Breast epithelium (tissue), 4 donors: ENCODE data around the gene RPUSD2. TPM values are rescaled to one million over a fixed set of nuclear protein-coding genes. Genes with fewer than 3 reads are reported as not detected.

Source experiments
- DNase-seq, 2 donors: peaks; one replicate each; pipeline ENCODE4 v3.0.0-alpha.2; 2019; ENCODE audit warnings: low spot score in 2 of 2
- H3K27ac ChIP-seq, 2 donors: fragments of 200-600 bp; sonication (generic) in 1 of 2; one replicate each; pipeline ENCODE4 v1.5.1; 2016 to 2019; ENCODE audit warnings: mild to moderate bottlenecking in 1 of 2
- H3K27me3 ChIP-seq, 2 donors: fragments of 200-600 bp; sonication (generic) in 1 of 2; one replicate each; pipeline versions ENCODE4 v1.5.1 to v1.6.0; 2017 to 2019; ENCODE audit warnings: control low read depth in 1 of 2, mild to moderate bottlenecking in 1 of 2
- H3K36me3 ChIP-seq: fragments of 200-600 bp; one replicate; pipeline ENCODE4 v1.5.1; 2019
- H3K4me1 ChIP-seq, 2 donors: fragments of 200-600 bp; sonication (generic); one replicate each; pipeline ENCODE4 v1.5.1; 2016 to 2019; ENCODE audit warnings: control low read depth in 1 of 2
- H3K4me3 ChIP-seq, 3 donors: fragments of 200-600 bp; sonication (generic); 1 replicate in 2 of 3; 2 replicates in 1 of 3; pipeline ENCODE4 v1.5.1; 2016 to 2019; ENCODE audit warnings: mild to moderate bottlenecking in 3 of 3, moderate library complexity in 2 of 3
- H3K9me3 ChIP-seq, 2 donors: fragments of 200-600 bp; sonication (generic) in 1 of 2; one replicate each; pipeline ENCODE4 v1.5.1; 2016 to 2019; ENCODE audit warnings: control low read depth in 1 of 2
- POLR2A ChIP-seq: fragments of 450-650 bp; IDR thresholded peaks from one replicate; pipeline ENCODE4 v1.6.1; 2016; ENCODE audit warnings: antibody characterized with exemption, mild to moderate bottlenecking, moderate library complexity
- POLR2AphosphoS5 ChIP-seq, 3 donors: sonication (generic); formaldehyde crosslinking; IDR thresholded peaks; one replicate each; pipeline ENCODE4 v1.6.1; 2017; ENCODE audit warnings: antibody characterized with exemption in 3 of 3
- intact Hi-C: fragments of 100-400 bp; cut with DNase I; formaldehyde crosslinking; loops from one replicate; pipeline ENCODE4 v1.15.1; 2023; ENCODE audit warnings: low total_unique reads
- total RNA-seq, 3 donors: library from RNA; depleted of rRNA; stranded (reverse); fragments of >200 nt; gene quantifications; one replicate each; pipeline ENCODE4 v1.1.0, GENCODE V29; 2016
- TF ChIP-seq, protein P1 (sequence below), 3 donors: fragments of 450-650 bp; IDR thresholded peaks; one replicate each; pipeline ENCODE4 v1.5.1; 2016 to 2017; ENCODE audit warnings: antibody characterized with exemption in 3 of 3, mild to moderate bottlenecking in 3 of 3, moderate library complexity in 3 of 3

Gene RPUSD2
- total RNA-seq, 3 donors from 2014 or later = 5.8 to 12.5 (median 7.2) TPM

DNA sequence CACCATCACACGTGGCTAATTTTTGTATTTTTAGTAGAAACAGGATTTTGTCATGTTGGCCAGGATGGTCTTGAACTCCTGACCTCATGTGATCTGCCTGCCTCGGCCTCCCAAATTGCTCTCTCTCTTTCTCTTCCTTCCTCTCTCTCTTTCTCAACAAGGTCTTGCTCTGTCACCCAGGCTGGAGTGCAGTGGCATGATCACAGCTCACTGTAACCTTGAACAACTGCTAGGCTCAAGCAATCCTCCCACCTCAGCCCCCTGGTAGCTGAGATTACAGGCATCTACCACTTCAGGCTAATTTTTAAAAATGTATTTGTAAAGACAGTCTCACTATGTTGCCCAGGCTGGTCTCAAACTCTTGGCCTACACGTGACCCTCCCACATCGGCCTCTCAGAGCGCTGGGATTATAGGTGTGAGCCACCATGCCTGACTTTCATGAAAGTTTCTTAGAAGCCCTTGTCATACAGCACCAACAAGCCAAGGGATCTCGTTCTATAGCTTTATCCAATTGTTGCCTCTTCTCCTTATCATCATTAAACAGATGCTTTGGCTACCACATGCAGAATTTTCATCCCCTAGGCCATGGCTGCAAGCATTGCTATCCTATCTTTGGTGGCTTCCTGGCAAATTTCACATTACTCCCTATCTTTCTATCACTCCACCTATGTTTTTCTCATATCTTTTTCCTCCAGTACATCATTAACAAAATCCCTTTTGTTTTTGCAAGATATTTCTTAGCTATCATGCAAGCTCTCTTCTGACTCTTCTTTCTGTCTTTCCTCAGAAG, 10.0 kb upstream of the RPUSD2 start:
- Histone ChIP-seq H3K27ac (no peak overlapping the region), H3K4me1 (peaks cover 0 to 3% of the 10 kb centered on the region in 2 donors), H3K36me3 (no peaks in the 10 kb centered on the region), H3K27me3 (no peaks in the 10 kb centered on the region), H3K9me3 (no peaks in the 10 kb centered on the region), H3K4me3 (no peak overlapping the region)
- TF ChIP-seq POLR2AphosphoS5 (IDR thresholded peaks at IDR 0.05) = no peak
- TF ChIP-seq POLR2A = no peak
- TF ChIP-seq, protein P1, sequence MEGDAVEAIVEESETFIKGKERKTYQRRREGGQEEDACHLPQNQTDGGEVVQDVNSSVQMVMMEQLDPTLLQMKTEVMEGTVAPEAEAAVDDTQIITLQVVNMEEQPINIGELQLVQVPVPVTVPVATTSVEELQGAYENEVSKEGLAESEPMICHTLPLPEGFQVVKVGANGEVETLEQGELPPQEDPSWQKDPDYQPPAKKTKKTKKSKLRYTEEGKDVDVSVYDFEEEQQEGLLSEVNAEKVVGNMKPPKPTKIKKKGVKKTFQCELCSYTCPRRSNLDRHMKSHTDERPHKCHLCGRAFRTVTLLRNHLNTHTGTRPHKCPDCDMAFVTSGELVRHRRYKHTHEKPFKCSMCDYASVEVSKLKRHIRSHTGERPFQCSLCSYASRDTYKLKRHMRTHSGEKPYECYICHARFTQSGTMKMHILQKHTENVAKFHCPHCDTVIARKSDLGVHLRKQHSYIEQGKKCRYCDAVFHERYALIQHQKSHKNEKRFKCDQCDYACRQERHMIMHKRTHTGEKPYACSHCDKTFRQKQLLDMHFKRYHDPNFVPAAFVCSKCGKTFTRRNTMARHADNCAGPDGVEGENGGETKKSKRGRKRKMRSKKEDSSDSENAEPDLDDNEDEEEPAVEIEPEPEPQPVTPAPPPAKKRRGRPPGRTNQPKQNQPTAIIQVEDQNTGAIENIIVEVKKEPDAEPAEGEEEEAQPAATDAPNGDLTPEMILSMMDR (IDR thresholded peaks at IDR 0.05) = no peak
- DNase-seq = no peak
- intact Hi-C loops = no loop called here

DNA sequence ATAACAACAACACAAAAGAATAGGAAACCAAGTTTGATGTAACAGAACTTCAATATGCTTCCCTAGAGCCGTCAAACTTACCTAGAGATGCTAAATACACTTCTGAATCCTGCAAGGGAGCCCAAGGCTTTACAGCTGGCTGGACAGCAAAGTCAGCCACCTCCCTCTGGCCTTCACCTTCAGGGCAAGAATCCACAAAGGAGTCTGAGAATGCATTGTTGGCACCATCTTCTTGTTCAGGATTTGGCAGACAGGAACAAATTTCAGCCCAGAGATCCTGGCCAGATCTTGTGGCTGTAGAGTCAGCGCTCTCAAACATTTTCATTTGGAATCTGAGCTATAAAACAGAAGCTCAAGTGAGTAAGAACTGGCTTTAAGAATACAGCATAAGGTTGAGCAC, 6.4 kb upstream of the RPUSD2 start:
- Histone ChIP-seq H3K4me1 (peaks cover 0 to 3% of the 10 kb centered on the region in 2 donors), H3K27ac (no peak overlapping the region), H3K27me3 (no peaks in the 10 kb centered on the region), H3K9me3 (no peaks in the 10 kb centered on the region), H3K36me3 (no peaks in the 10 kb centered on the region), H3K4me3 (no peak overlapping the region)
- intact Hi-C loops = no loop called here
- TF ChIP-seq, protein P1 (IDR thresholded peaks at IDR 0.05) = no peak
- TF ChIP-seq POLR2A = no peak
- no peak for TF ChIP-seq POLR2AphosphoS5 (IDR thresholded peaks at IDR 0.05)
- no peak for DNase-seq

DNA sequence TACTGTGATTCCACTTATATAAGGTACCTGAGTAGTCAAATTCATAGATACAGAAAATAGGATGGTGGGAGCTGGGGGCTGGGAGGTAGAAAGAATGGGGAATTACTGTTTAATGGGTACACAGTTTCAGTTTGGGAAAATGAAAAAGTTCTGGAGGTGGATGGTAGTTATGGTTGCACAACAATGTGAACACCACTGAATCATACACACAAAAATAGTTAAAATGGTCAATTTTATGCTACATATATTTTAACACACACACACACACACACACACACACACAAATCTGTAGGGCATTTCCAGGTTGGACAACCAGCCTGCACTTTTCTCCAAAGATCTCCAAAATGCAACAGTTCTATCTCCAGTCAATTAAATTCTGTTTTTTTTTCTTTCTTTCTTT, 5.7 kb upstream of the RPUSD2 start:
- intact Hi-C loops = no loop called here
- H3K36me3 ChIP-seq = no peaks in the 10 kb centered on the region
- TF ChIP-seq, protein P1 (IDR thresholded peaks at IDR 0.05) = no peak
- no peak for TF ChIP-seq POLR2AphosphoS5 (IDR thresholded peaks at IDR 0.05)
- H3K27me3 ChIP-seq = no peaks in the 10 kb centered on the region
- H3K4me1 ChIP-seq = peaks cover 0 to 3% of the 10 kb centered on the region in 2 donors
- no peak overlapping the region for H3K4me3 ChIP-seq
- DNase-seq = no peak
- no peak overlapping the region for H3K27ac ChIP-seq
- no peaks in the 10 kb centered on the region for H3K9me3 ChIP-seq

DNA sequence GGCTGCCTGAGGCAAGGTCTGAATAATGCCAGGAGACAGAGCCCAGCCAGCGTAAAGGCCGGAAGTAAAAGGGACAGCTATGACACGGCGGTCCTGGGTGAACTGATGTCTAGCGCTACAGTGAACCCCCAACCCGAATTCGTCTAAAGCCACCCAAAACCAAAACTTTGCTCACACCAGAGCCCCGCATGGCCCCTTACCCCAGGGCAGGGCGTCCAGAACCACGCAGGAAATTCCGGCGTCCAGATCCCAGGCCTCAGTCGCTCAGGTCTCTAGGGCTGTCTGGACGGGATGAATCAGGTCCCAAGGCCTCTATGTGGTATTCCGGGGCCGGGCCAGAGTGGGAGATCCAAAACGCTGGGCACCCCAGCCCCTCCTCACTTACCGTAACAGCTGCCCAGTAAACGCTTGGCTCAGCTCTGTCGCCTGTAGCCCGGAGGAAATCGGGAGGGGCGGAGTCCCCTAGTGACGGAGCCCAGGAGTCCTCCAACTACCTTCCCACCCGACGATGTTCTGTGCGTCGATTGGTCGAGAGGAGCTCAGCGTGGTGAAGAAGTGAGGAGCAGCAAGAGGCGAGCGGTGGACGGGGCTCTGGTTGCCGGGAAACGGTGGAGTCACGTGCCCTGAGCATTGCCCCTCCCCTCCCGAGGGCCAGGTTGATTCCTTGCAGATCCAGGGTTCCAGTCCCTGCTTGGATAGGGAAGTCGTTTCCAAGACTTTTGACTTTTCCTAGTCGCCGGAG, 4.3 kb upstream of the RPUSD2 start, which contains the start of gene CCDC32:
Gene CCDC32 (minus strand): TSS at position 452 of the 742 bp plus-strand sequence. CDS start 2,027 bp downstream, outside the sequence.
- peak; percentile 97 to 99 for DNase-seq
- Histone ChIP-seq H3K27ac (peak within 1 kb of the TSS; percentile 94 to 98), H3K27me3 (no peaks in the 10 kb centered on the region), H3K4me3 (peak within 1 kb of the TSS; percentile 59 to 88 (median 80)), H3K9me3 (no peaks in the 10 kb centered on the region), H3K36me3 (no peaks in the 10 kb centered on the region), H3K4me1 (peaks cover 0 to 3% of the 10 kb centered on the region in 2 donors)
- TF ChIP-seq POLR2A (peak; percentile 74), POLR2AphosphoS5 (IDR thresholded peaks at IDR 0.05) (peak; percentile 65 to 89 (median 83))
- TF ChIP-seq, protein P1 (IDR thresholded peaks at IDR 0.05) = peak in 1 of 3 donors; percentile 22
- intact Hi-C loops = no loop called here
